Fibroblast of skin of back (primary cell): ENCODE data around the gene LSAMP.

Experiments used
- DNase-seq: peaks from one replicate; pipeline ENCODE4 v3.0.0-alpha.2; 2013

The LSAMP gene

GRCh38 chr3:116046350-116046749 lies 398.9 kb downstream of the LSAMP start:
- no peak for DNase-seq

GRCh38 chr3:116045314-116045713 lies 400.0 kb downstream of the LSAMP start:
- no peak for DNase-seq

DNA sequence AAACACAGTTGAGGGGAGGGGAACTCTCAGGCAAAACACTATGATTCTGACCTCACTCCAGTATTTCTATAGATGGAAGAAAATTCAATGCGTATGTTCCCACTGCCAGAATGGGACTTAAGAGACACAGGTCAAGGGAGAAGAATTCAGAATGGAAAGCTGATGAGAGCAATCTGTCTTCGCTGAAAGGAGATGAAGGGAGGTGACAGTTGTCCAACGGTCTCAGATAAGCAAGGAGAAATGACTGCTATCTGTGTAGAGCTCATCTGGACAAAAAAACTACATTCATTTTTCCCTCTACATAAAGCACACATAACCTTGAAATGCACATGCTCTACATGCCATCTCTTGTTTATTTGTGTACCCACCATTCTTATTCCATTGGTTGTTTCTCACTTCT lies 405.1 kb downstream of the LSAMP start:
- no peak for DNase-seq

DNA sequence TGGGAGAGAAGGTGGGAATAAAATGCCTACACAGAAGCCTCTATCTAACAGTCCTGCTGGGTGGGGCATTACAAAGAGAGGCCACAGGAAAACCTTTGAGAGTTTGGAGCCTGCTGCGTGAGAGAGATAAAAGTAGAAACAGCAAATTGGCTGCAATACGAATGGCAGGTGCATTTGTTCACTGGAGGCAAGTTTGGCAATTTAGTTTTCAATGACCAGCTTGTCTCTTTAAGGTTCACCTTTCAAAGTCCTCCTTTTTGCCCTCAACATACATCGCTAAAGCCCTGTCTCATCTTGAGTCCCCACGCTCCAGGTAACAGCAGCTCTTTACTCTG lies 405.7 kb downstream of the LSAMP start:
- no peak for DNase-seq

DNA sequence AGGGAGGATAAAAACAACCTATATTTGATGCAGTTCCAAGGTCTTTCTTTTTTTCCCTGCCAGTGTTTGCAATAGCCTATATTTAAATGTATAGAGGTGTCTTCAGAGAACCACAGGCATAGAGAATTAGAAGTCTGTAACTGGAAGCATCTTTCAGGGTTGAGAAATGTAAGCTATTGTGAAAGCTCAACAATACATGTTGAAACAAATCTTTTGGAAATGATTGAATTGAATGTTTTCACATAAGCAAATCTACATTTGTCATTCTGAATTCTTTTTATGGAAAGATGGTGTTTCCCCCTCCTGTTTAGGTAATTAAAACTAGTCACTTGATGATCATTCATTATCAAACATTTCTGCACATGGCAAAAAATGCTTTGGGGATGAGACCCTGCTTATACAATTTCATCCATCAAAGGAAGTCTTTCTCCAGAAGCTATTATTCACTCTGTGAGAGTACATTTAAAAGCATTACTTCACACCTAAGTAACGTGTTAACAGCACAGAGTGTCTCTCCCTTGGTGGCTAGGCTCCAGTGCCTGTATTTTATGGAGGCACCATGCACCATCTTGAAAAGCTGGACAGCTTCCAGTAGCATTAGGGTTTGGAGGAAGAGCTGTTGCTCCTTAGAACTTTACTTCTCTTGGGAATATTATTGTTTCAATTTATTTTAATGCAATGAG lies 406.2 kb downstream of the LSAMP start:
- no peak for DNase-seq

DNA sequence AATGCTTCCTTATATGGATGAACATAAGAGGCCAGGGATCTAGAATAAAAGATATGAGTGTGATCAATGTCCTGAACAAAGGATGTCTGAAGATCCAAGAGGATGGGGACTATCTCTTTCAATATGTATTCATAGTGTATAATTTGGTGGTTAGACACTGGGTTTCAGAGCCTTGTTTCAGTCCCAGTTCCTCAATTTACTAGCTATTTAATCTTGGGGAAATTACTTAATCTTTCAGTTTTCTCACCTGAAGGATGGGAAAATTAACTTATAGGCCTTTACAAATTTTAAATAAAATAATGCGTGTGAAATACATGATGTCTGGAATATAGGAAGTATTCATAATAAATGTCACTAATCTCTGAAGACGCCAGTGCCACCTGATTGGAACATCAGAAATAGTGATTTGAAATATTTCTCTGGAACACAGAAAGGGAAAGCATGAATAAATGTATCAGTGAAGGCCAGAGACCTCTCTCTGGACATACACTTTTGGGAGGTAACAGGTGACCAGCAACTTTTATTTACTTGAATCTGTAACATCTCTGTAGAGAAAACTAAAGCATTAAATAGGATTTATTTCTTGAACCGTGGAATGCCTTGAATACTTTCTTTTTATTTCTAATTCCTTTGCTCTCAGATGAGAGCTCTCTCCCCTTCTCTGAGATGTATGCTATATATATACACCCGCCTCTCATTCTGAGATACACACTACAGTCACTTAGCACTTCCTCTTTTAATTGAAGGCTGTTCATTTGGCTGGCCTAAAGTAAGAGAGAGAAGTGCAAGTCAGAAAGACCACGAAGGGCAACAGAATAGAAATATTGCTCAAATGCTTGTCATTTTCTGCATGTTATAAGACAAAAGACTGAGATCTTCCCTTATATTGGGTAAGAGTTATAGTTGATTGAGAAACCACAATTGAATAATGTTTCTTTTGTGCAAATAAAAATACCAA lies 407.1 kb downstream of the LSAMP start:
- DNase-seq = no peak

DNA sequence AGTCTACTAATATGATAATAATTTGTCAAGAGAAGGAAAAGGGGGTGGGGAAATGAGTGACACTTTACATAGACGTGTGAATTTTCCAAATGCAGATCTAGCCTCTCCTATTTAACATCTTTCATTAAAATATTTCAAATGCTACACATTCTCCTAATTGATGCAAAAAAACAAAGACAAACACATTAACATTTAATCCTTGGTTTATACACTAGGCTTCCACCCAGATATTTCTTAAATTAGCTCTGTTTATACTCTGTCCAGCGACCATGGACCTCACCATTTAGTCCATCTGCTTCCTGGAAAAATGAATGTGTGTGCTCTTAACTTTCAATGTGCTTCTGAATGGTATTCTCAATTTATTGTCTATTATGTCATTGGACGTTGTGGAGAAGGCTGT lies 409.9 kb downstream of the LSAMP start:
- no peak for DNase-seq

DNA sequence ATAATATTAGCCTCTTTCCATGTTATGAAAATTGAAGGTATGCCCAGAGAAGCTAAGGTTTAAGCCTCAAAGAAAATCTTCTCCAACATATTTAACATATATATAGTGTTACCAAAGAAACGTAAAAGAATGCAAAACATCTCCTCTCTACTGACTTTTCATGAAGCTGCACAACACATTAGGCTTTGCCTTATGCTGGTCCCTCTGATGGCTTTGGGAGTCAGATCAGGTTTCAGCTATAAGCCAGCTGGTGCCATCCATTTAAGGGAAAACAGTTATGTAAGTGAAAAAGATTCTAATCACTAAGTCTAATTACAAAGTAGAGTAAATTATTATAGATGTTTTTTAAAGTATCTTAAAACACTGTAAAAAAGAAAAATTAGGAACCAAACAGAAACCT lies 410.5 kb downstream of the LSAMP start:
- peak; percentile 40 for DNase-seq

- DNase-seq = no peak
Observed at GRCh38 chr3:116034086-116034485, 411.2 kb downstream of the LSAMP start.

DNA sequence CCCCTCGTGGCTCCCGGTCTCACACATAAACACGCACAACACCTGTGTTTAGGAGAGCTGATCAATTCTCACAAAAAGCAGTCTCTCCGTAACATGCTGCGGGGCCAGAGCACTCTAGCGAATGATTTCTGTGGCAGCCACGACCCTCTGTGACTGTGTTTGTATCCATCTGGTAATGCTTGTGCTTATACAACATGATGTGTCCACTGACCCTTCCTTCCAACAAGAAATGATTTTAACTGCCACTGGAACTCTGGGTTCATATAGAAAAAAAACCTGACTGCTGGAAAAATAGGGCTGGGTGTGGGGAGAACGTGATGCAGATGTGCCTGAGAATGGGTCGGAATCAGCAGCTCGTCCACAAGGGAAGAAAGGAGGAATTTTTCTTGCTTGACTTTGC lies 411.8 kb downstream of the LSAMP start:
- no peak for DNase-seq

DNA sequence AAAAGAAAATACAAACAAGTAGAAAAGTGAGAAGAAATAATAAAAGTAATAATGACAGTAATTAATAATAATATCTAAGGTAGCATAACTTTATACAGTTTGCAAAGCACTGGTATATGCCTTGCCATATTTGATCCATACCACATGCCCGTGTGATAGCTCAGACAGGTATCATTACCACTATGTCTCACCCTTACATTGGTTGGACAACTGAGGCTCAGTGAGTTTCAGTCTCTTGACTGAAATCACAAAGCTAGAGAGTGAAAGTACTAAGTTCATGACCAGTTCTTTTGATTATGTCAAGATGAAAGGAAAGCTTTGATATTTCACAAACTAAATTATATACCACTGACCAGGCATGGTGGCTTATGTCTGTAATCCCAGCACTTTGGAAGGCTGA lies 413.1 kb downstream of the LSAMP start:
- no peak for DNase-seq

- DNase-seq = no peak
Observed at GRCh38 chr3:116030131-116030850, 415.0 kb downstream of the LSAMP start.

DNA sequence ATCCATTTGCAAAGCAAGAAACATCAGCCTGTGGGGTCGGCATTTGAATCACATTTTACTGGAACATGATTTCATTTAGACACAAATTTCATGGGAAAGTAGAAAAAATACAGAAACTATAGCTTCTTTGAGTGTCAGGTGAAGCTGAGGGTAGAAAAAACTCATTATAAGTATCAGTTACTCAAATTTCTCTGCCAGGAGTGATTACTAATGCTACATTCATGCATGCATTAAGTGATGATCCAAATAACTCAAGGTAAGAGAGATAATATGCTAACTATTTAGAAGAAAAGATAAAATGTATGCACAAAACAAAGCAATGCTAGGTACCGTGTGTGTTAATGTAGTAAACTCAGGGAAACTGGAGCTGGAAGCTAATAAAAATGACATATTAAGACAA lies 416.0 kb downstream of the LSAMP start:
- DNase-seq = no peak

DNA sequence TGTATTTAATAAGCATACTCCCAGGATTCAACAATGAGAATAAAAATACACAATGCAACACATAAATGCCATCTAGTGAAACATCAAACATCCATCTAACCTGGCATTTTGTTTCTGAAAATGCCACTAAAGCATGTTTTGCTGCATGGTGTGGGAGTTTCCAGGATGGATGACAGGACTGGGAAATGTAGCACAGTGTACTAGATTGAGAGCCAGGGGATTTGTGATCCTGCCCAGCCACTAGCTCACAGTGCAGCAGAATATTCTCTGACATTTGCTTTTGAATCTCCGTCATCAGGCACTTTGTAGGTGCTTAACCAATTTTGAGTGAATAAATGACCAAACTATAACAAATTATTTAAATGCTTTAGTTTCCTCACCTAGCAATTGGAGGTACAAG lies 417.1 kb downstream of the LSAMP start:
- DNase-seq = no peak

DNA sequence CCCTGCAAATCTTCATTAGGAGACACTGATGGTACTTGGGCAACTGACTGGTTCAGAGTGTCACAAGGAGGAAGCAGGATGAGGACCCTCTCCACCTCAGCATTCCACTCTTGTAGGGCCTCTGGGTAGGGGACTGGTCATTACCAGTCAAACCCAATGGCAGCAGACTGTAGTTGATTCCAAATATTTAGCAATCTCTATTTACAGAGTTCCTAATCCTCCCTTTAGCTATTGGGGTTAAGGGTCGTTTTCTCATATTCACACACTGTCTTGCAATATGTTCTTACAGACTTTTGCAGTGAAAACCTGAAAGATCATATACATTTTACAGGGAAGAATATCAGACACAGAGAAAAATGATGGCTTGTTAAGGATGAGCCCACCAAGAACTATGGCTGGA lies 424.3 kb downstream of the LSAMP start:
- no peak for DNase-seq

DNA sequence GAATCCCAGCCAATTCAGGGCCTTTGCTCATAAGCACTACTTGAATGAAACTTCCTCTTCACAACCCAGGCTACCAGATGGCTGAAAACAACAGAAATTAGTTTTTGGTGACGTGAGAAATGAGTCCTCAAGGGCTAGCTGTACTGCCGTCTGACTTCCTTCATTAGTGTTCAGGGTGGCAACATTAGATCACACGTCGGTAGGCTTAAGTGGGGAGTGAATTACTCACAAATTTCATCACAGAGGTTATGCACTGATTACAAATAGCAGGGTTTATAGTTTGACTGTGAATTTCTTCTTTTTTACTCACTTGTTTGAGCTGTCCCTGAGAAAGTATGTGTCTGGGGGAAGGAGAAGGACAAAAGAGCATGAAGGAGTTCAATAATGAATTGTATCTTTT lies 424.8 kb downstream of the LSAMP start:
- DNase-seq = peak; percentile 9

DNA sequence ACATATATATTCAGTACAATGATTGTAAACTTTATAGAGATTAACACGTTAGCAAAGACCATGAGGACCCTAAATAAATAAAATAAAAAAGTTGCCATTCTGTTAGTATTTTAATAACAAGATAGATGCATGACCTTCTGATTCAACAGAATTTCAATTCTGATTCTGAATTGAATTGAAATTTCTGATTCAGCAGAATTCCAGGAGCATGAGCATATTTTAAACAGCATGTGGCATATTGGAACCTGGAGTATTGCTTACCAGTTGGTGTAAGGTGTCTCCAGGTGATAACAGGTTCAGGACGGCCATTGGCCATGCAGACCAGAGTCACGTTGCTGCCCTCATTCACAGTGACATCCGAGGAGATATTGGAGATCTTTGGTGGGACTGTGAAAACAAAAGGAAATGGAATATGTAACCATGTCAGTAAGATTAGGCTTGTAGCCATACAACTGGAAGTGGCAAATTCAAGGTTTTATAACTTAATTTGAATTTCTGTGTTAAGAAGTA lies 426.0 kb downstream of the LSAMP start:
- DNase-seq = no peak

GRCh38 chr3:116018646-116019045 lies 426.6 kb downstream of the LSAMP start:
- DNase-seq = peak; percentile 55

DNA sequence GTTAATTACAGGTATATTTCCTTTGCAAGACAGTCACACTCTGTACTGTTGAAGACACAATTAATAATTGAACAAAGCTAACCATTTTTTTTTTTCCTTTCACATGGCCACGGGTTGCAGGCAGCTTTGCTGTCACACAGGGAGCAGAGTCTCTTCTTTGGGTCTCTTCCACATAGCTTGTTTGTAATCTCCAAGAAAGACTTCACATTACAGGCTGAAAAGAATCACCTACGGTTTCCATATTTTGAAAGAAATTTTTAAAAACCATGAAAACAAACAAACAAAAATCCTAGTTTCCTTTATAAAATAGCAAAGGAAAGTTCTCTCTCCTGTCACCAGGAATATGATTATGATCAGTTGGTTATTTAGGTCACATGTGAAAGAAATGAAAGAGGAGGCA lies 429.4 kb downstream of the LSAMP start:
- DNase-seq = no peak

GRCh38 chr3:116007000-116007399 lies 438.3 kb downstream of the LSAMP start:
- no peak for DNase-seq

DNA sequence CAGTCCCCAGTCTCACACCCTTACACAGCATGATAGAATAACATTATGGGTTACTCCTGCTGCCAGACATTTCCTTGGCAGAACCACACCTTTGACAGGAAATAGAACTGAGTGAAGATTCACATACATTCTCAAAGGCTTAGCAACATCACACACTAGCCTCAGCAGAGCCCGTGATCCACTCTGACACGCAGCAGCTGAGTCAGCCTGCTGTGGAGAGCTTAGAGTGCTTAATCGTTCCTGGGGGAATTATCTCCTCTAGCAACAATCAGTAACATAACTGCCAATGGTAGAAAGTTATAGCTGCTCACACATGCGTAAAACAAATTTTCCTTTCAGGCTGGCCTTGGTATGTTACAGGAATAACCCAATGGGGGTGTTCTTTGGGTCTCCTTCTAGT lies 439.9 kb downstream of the LSAMP start:
- DNase-seq = peak; percentile 99

DNA sequence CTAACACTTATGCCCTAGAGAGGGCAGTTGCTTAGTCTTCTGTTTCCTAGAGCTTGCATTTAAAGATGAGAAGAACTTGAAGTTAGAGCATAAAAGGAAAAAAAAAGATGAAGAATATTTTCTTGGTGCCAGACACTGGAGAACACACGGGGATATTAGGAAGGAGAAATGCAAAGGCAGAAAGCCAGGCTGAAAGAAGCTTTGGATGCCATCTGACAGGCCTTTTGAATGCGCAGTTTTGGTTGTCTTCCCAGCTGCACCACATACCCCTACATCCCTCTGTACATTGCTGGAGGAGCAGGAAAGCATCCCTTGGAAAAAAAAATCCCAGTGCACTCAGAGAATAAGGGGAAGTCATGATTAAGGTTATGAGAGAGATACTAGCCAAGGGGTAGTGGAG lies 443.1 kb downstream of the LSAMP start:
- DNase-seq = no peak

- peak; percentile 68 for DNase-seq
Observed at GRCh38 chr3:116001151-116001621, 444.1 kb downstream of the LSAMP start.
